Activated CD4-positive, alpha-beta T cell treated with anti-CD3 and anti-CD28 coated beads, Interleukin-2, amount 50 U/mL, for 48 hours (primary cell): Measurements from ENCODE around the gene PDE10A.

Experiments
- DNase-seq, 2 experiments: peaks; one replicate each; pipeline ENCODE4 v3.0.0-alpha.2; 2020

Gene PDE10A

DNA sequence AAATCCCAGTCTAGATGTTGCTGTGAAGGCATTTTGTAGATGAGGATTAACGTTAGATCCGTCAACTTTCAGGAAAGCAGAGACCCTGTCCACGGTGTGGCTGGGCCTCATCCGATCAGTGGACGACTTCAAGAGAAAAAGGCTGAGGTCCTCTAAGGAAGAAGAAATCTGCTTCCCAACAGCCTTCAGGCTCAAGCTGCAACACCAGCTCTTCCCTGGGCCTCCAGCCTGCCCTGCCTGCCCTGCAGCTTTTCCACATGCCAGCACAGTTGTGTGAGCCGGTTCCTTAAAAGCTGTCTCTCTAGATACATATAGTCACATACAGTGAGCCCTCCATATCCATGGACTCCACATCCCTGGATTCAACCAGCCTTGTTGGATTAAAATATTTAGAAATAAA is 14.1 kb upstream of the PDE10A start:
- no peak for DNase-seq

- DNase-seq = no peak
These were observed 13.5 kb upstream of the PDE10A start for GRCh38 chr6:165676435-165677068.

GRCh38 chr6:165675120-165675519 is 12.1 kb upstream of the PDE10A start:
- no peak for DNase-seq

DNA sequence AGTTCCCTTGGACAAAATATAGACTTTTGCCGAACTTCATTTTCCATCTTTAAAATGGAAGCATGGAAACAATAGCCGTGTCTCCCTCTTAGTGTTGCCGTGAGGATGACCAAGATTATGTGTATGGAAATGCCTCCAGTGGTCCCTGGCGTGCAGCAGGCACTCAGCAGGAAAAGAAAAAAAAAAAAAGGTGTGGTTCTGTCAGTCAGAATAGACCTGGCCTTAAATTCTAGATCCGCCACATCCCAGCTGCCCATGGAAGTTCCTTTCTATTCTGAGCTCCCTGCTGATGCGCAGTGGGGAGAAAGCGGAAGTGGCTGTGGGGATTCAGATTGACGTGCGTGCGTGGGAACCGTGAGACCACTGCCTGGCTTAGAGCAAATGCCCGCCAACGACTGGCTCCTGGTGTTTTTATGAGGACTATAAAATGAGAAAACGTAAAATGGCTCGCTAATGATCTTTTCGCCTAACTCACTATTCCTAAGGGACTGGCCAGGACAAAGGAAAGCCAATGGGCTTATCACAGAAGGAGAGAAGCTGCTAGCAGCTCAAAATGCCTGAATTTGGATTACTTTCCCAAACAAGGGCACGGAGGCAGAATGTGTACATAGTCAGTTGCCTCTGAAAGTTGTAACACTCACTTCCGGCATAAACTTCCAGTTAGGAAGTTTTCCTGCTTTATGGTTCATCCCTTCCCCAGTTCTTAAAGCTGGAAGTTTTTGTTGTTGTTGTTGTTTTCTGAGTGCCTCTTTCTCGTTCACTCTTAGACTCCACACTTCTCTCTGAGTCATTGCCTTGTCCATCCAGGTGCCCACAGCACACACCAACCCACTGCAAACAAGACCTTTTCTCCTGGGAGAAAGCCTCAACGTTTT is 11.4 kb upstream of the PDE10A start:
- DNase-seq = no peak

- DNase-seq = no peak
These were observed 8.3 kb upstream of the PDE10A start for GRCh38 chr6:165671222-165671768.

DNA sequence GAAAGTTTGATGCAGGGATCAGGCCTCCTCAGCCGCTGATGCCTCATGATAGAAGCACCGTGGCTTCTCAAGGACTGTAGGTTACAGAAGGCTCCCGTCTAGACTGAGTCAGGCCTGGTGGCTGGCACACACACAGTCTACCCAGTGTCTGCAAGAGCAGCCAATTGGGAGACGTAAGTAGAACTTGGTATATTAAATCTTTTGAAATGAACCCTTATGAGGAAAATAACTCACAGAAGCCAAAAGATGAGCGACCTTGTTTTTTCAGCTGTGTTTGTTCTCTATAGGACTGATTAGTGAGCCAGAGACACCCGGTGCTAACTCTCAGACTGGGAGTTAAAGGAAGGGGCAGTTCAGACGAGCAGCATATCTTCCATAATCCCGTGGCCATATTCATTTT is 5.9 kb upstream of the PDE10A start:
- no peak for DNase-seq

DNA sequence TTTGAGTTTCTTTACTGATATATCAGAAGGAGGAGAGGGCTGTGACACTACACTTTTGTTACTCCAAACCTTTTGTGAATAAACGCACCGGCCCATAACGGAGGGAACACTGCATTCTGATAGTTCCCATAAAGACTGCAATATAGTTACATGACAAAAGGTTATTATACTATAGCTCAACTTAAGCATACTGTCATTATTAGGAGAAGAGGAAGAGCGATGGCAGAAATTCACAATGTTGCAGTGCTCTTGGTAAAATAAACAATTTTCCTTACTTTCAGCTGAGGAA is 2.3 kb upstream of the PDE10A start:
- DNase-seq = no peak

DNA sequence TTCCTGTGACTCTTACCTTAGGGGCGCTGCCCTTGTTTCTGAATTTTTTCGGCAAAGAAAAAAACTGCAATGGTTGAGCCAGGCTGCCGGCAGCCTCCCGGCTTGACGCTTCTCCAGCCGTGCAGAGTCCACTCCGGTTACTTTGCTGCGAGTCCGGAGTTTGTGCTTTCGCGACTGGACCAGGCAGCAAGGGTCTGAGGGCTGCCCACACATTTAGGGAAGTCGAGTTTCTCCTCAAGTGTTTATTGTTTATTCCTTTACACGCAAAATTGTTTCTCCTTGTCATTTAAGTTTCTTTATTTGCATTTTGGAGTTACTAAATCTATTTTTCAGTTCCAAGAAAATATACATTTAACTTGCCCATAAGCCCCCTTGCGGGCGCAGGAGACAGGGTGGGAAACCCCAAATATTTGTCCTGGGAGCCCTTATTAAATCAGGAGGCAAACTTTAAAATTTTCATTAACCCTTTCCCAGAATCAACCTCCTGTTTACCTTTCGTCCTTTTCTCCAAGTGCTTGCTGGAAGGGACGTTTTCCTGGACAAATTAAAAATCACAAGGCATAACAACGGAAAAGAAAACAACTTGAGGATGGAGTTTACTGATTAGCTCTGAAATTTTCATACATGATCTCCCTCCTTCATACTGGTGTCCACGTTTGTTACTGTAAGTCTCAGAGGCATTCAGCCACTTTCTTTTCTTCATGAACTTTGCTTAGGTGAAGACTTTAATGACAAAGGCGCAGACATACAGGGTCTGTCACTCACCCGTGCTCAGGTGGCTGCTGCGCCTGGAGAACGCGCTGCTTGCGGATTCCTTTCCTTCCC is 1.7 kb upstream of the PDE10A start:
- no peak for DNase-seq

- DNase-seq = no peak
These were observed 906 bp upstream of the PDE10A start for GRCh38 chr6:165663736-165664558.

DNA sequence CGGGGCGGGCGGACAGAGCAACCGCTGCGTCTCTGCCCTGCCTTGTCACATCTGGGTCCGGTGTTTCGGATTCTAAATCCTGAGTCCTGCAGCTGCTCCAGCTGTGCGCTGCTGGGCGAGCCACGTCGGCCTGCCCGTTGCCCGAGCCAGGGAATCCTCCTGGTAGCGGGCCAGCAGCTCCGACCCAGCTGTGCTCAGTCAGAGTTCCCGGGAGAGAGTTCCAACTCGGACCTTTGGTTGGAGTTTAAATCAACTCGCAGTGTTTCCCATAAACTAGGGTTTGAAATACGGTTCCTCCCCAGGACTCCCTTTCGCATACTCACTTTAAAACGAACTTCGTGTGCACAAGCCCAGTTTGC is 315 bp upstream of the PDE10A start:
- DNase-seq = no peak

GRCh38 chr6:165662041-165662748 is 846 bp downstream of the PDE10A start:
- no peak for DNase-seq

DNA sequence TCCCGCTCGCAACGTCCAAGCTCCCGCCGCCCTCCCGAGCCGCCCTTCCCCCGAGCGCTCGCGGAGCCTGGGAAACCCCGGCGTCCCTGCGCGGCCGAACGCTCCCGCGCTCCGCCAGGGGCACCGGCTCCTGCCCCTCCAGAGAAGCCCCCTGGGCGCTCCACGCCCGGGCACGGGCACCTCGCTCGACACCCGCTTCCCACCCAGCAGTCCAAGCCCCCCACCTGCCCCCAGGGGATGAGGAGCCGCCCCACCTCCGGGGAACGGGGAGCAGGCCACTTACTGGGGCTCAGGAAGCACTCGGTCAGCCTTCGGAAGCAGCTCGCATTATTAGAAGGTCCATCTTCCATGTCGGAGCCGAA is 1.4 kb downstream of the PDE10A start:
- no peak for DNase-seq

GRCh38 chr6:165660857-165661663 is 2.0 kb downstream of the PDE10A start:
- no peak for DNase-seq

DNA sequence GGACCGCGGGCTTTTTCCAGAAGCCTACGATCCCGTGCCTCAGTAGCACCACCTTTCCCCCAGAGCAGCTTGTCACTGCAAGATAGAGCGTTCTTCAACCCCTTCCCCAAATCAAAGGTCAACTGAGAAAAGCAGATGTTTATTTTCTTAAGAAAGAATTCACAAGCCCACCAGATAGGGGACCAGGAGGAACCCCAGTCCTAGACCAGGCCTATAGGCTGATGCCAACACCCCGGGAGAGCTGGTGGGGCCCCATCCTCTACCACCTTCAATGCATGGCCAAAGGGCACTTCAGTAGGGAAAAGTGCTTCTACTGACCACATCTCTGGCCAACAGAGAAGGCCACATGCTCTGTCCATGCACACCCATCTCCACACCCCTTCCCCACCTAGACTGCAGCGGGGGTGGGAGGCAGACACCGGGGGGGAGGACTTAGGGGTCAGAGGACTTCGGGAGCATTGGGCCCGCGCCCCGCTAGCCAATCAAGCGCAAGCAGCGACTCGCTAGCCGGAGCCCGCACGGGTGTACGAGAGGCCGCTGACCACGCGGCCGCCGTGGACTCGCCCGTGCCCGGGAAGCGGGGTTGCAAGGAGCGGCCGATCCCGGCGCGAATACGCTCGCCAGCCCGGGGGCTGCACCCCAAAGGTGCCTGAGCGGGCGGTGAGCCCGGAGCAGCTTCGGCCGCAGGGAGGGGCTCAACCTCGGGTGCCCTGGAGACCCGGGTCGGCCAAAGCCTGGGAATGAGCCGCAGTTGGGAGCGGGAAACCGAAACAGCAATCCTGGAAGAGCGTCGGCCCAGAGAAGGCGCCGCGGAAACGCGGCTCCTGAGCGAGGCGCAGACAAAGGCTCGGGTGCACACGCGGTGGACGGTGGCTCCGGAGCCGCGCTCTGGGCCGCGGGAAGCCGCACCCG is 2.8 kb downstream of the PDE10A start:
- DNase-seq = no peak

DNA sequence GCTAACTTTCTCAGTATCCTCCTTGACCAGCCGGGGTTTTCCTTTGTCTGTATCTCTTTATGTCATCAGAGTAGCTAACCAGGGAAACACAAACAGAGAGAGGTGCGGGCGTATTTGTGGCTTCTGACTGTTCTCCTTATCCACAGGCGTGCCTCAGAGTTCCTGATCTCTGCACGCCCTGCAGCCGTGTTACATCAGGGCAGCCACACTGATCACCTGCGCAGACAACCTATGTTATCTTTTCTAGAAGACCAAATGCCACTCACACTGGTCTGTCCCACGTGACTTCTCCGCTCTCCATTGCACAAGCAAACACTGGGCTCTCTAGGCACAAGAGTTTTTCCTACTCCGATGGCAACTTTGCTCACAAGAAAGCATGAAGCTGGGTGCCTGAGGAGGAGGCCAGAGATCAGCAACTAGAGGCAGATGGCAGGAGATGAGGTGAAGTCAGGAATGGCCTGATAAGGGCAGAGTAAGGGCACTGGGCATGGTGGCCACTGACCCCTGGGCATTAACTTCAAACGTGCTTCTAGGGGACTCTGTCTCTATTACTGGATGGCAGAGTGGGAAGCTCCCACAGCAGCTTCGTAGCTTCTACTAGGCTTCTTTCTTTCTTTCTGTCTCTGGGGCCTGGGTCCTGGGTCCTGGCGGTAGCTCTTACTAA is 4.5 kb downstream of the PDE10A start:
- DNase-seq = no peak

DNA sequence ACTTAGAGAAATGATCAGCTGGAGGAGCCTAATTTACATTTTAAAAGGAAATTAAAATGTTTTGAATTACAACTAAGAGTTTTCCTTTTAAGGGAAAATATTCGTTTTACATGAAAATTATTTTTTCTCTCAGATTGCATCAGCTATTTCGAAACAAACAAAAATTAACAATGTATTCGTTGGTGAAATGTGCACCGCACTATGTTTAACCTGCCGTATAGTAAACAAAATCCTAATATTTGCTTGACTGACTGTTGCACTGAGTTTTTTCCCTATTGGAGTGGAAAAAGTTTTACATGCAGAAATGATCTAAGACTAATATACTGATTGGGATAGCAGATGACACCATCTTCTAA is 5.7 kb downstream of the PDE10A start:
- DNase-seq = no peak

GRCh38 chr6:165656581-165657324 is 6.3 kb downstream of the PDE10A start:
- DNase-seq = no peak

GRCh38 chr6:165655191-165655590 is 7.8 kb downstream of the PDE10A start:
- no peak for DNase-seq

- DNase-seq = no peak
These were observed 8.9 kb downstream of the PDE10A start for GRCh38 chr6:165654144-165654543.
